Inferior parietal cortex (tissue), 1 donor: Measurements from ENCODE around the gene DAGLB.

Experiments
- DNase-seq: peaks from one replicate; pipeline ENCODE4 v3.0.0-alpha.2; 2016; ENCODE audit errors: extremely low spot score

DAGLB gene

DNA sequence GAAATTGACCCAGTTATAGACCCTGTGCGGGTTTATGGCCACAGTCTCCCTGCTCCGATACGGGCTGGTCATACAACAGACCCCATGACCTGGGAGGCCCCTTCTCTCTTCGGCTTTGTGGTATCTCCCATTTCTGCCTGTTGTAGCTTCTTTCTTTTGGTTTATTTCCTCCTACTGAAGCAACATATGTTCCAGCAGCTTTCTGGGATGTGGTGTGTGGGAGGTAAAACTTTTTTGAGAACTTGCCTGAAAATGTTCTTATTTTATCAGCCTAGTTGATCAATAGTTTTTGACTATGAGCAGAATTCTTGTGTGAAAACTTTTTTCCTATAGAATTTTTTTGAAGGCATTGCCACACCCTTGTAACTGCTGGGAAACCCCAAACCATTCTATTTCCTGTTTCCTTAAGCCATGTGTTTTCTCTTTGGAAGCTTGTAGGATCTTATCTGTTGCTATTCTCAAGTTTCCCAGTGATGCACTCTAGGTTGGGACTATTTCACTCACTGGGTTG, 80.0 kb downstream of the DAGLB start:
- DNase-seq: peak; percentile 30

DNA sequence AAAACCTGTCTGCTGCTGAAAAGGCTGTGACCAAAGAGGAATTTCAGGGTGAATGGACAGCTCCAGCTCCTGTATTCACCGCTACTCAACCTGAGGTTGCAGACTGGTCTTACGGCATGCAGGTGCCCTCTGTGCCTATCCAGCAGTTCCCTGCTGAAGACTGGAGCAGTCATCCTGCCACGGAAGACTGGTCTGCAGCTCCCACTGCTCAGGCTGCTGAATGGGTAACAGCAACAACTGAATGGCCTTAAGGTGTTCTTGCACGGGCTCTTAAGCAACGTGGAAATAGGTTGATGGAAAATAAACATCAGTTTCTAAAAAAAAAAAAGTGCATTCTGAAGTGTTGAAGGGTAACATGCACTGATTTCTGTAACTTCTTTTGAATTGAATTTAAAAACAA, 82.3 kb downstream of the DAGLB start:
- DNase-seq: no peak

DNA sequence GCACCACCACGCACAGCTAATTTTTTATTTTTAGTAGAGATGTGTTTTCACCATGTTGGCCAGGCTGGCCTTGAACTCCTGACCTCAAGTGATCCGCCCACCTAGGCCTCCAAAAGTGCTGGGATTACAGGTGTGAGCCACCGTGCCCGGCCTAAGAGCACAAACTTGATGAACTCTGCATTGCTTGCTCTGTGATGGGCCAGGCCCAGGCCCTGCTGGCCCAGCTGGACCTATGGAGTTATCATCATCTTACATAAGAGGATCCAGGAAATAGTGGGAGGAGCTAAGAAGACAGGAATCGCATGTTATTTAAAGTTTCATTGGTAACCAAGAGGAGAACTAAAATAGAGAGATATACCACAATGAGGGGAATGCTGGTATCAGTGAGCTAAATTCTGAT, 86.9 kb downstream of the DAGLB start:
- no peak for DNase-seq

GRCh38 chr7:6359734-6360133, 88.0 kb downstream of the DAGLB start:
- no peak for DNase-seq
